GM19324 (cell line): ENCODE results near the gene ANKH.
"Not testable (repeated sequence)": the region's sequence is repeated elsewhere in the genome, so short reads cannot be mapped to it uniquely, and the experiment has no call there.

ENCODE experiments used
- ATAC-seq: cut with Tn5 transposase; IDR thresholded peaks from one replicate; pipeline ENCODE4 v1.9.1; 2021; ENCODE audit warnings: mild to moderate bottlenecking, moderate library complexity; ENCODE audit not compliant: unreplicated experiment, low FRiP score

ANKH gene

GRCh38 chr5:14859980-14860379 is 11.6 kb downstream of the ANKH start:
- ATAC-seq = no peak

DNA sequence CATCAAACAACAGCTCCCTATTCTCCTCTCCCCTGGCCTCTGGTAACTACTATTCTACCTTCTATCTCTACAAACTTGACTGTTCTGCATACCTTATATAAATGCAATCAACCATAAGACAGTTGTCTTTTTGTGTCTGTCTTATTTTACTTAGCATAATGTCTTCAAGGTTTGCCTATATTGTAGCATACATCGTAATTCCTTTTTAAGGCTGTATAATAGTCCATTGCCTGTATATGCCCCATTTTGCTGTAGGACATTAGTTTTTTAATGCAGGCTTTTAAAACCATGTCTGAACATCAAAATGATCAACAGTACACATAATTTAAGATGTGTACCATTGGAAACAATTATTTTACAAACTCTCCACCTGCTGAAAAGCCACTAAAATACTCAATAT is 12.4 kb downstream of the ANKH start:
- ATAC-seq = no peak

DNA sequence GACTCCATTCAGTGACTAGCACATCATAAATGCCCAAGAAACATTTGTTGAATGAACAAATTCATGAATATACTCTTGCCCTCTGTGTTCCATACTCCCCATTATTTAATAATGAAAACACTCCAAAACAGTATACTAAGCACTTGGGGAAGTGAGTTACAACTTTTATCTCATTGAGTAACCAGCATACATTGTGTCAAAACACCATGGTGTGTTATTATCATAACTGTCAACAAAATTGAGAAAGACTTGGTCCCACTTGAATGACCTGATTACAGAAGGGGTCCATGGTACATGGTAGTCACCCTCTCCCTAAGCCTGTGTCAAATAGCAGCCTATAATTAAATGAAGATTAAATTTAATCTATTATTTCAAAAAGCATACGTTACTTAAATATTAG is 16.2 kb downstream of the ANKH start:
- no peak for ATAC-seq

DNA sequence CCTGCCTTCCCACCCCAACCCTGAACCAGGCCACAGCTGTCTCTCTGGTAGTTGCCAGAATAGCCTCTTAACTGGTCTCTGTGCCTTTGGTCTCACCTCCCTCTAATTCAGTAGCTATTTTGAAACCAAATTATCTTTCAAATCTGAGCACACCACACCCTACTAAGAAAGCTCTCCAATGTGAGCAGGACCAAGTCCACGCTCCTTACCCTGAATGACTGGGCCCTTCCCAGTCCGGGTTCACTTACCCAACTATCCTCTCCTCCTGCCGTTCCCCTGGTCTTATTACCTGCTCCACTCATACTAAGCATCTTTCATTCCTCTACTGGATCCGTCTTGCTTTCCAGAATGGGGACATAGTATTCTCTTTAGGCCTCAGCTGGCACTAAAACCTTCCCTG is 16.8 kb downstream of the ANKH start:
- ATAC-seq = no peak

DNA sequence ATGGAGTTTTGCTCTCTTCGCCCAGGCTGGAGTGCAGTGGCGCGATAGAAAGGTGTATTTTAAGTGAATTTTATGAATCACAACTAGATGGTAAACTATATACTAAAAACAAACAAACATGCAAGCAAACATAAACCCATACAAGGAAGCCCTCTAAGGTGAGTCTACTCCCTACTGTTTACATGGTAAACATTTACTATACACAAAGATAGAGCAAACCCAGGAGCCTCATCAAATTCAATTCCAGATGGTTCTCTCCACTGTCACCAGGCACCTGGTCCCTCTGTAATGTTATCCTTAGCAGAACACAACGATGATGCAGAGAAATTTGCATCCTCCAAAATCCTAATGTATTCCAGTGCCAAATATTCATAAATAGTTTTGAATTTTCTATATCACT is 17.9 kb downstream of the ANKH start:
- no peak for ATAC-seq

- no peak for ATAC-seq
Observed at GRCh38 chr5:14852779-14853178, 18.8 kb downstream of the ANKH start.

GRCh38 chr5:14851999-14852526 is 19.5 kb downstream of the ANKH start:
- no peak for ATAC-seq

DNA sequence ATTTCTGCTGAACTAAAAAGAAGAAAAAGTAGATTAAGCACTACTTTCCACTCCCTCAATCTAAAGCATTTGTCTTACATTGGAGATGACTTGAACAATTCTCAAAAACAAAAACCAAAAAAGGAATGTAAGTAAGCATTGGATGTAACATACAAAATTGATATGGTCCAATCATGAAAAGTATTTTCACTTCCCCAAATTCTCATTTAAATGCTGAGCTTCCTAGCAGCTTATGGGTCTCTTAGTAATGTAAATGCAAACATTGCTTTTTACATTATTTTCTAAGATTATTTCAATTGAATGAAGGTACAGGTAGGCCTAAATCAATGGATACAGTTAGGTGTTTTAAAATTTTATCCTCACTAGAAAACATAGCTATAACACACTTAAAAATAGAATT is 20.0 kb downstream of the ANKH start:
- no peak for ATAC-seq

DNA sequence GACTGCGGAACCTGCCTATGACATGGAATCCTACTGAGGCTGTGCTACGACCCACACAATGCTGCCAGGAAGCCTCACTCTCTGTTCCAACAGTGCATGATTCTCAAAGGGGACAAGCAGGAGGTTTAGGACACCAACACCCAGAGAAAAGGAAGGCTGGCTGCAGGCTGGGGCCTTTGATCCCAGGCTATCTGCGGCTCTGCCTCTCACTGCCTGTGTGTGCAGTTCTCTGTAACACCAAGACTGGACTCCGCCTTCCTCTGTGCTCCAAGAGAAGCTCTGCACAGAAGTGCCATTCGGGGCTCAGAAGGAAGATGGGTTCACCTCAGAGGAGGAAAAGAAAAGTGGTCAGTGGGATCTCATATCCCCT is 20.5 kb downstream of the ANKH start:
- no peak for ATAC-seq

GRCh38 chr5:14850419-14851049 is 21.0 kb downstream of the ANKH start:
- ATAC-seq = no peak

GRCh38 chr5:14849516-14850294 is 21.9 kb downstream of the ANKH start:
- ATAC-seq = no peak

DNA sequence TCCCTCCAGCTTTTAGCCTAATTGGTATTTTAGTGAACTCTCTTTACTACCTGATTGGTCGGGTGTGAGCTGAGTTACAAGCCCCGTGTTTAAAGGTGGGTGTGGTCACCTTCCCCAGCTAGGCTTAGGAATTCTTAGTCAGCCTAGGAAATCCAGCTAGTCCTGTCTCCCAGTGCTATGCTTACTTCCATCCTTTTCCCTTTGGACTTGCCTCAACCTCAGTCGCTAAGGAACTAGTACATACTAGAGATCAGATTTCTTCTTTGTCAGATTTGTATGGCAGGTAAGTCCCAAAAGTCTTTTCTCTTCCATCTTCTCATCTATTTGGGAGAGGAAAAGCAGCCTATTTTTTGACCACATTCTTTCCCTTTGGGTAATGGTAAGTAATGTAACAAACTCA is 22.6 kb downstream of the ANKH start:
- not testable (repeated sequence) for ATAC-seq

- ATAC-seq = no peak
Observed at GRCh38 chr5:14848385-14848784, 23.2 kb downstream of the ANKH start.

DNA sequence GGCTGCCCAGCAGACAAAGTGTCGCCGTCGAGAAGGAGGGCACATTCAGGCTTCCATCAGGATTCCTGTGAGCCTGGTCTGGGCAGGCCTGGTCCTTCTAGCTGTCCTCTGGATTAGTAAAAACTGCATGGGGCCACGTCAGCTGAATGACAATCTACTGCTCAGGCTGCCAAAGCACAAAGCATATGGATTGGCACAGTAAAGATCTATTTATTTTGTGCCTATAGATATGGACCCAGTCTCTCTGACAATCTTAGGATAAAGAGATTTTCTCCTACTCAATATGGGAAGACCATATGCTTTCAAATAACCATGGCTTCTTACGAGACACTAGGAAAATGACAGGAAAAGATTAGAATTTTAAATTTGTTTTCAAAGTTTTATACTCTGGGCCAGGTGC is 24.1 kb downstream of the ANKH start:
- no peak for ATAC-seq

DNA sequence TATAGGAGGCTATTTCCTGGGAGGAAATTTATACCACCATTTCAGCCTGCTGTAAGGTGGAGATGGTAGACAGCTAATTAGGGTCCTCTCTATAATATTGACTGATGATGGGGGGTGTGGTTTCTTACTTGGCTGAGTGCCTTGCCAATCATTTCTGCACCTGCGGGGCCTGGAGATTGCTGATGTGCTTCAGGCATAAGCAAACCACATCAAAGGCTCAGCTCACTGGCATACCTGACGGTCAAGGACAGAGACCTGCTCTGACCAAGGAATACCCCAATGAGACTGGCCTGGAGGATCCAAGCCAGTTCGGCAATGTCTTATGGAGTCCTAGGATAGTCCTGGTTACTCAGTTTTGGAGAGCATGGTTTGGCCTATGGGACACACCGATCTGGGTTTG is 29.5 kb downstream of the ANKH start:
- ATAC-seq = no peak

- ATAC-seq = no peak
Observed at GRCh38 chr5:14840624-14841023, 31.0 kb downstream of the ANKH start.

DNA sequence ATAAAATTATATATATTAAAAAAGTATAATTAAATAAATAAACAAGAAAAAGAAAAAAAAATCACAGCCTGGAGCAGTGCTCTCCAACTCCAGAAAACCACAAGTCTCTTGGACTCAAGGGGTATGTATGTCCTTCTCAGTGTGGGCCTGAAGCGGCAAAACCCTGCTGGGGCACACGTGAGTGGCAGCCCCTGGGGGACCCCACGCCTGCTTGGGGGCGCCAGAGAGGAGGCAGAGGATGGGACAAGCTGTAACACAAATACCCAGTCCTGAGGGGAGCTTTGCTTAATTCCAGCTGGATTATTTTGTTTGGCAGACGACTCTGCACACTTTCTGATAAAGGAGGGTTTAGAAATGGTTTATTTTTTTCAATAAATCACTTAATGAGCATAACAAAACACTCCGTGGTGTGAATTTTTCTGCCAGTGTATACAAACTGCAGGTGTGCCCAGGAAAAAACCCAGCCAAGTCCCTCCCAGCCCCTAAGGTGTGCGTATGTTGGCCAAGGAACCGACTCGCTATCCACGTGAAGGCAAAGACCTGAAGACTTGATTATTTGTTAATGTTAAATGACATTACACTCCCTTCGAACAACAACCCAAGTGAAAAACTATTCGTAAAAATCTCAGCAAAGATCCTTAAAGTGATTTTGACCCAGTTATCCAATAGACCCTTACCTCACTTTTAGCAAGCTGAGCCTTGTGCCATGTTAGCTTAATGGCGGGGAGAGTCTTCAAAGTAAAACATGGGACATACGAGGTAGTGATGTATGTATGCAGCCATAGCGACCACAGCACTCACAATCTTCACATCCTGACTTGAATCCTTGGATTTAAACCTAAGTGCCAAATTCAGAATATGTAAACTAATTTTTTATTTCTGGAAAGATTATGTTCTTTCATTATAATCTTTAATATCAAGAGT is 32.9 kb downstream of the ANKH start:
- no peak for ATAC-seq

DNA sequence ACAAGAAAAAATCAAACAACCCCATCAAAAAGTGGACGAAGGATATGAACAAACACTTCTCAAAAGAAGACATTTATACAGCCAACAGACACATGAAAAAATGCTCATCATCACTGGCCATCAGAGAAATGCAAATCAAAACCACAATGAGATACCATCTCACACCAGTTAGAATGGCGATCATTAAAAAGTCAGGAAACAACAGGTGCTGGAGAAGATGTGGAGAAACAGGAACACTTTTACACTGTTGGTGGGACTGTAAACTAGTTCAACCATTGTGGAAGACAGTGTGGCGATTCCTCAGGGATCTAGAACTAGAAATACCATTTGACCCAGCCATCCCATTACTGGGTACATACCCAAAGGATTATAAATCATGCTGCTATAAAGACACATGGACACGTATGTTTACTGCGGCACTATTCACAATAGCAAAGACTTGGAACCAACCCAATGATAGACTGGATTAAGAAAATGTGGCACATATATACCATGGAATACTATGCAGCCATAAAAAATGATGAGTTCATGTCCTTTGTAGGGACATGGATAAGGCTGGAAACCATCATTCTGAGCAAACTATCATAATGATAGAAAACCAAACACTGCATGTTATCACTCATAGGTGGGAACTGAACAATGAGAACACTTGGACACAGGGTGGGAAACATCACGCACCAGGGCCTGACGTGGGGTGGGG is 34.0 kb downstream of the ANKH start:
- not testable (repeated sequence) for ATAC-seq

GRCh38 chr5:14834584-14835550 is 36.7 kb downstream of the ANKH start:
- ATAC-seq = no peak
